GM12872 (cell line): Measurements from ENCODE around the gene KLHL29.

ENCODE experiments used
- TF ChIP-seq, protein P1 (sequence below): IDR thresholded peaks from 3 replicates; pipeline ENCODE4 v1.5.1; 2011; ENCODE audit warnings: low read depth, mild to moderate bottlenecking, low read length, moderate library complexity; ENCODE audit not compliant: insufficient read depth

The KLHL29 gene

GRCh38 chr2:23537991-23538390, 153.0 kb downstream of the KLHL29 start:
- TF ChIP-seq, protein P1, sequence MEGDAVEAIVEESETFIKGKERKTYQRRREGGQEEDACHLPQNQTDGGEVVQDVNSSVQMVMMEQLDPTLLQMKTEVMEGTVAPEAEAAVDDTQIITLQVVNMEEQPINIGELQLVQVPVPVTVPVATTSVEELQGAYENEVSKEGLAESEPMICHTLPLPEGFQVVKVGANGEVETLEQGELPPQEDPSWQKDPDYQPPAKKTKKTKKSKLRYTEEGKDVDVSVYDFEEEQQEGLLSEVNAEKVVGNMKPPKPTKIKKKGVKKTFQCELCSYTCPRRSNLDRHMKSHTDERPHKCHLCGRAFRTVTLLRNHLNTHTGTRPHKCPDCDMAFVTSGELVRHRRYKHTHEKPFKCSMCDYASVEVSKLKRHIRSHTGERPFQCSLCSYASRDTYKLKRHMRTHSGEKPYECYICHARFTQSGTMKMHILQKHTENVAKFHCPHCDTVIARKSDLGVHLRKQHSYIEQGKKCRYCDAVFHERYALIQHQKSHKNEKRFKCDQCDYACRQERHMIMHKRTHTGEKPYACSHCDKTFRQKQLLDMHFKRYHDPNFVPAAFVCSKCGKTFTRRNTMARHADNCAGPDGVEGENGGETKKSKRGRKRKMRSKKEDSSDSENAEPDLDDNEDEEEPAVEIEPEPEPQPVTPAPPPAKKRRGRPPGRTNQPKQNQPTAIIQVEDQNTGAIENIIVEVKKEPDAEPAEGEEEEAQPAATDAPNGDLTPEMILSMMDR, result no peak

DNA sequence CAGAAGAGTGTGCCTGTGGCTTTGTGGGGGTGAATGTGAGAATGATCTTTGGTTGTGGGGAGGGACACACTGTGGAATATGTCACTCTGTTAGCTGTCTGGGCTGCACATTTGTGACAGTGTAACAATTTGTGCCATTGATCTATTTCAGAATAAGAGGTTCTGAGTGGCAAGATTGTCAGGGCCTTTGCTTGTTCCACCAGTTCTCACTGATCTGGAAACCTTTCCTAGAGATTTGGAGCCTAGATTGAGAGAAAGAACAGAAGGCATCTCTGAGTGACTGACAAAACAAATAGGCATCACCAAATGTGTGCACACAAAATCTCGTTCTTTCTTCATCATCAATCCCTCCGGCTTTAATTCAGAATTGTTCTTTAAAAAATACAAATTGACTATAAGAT, 153.6 kb downstream of the KLHL29 start:
- TF ChIP-seq, protein P1, result no peak

DNA sequence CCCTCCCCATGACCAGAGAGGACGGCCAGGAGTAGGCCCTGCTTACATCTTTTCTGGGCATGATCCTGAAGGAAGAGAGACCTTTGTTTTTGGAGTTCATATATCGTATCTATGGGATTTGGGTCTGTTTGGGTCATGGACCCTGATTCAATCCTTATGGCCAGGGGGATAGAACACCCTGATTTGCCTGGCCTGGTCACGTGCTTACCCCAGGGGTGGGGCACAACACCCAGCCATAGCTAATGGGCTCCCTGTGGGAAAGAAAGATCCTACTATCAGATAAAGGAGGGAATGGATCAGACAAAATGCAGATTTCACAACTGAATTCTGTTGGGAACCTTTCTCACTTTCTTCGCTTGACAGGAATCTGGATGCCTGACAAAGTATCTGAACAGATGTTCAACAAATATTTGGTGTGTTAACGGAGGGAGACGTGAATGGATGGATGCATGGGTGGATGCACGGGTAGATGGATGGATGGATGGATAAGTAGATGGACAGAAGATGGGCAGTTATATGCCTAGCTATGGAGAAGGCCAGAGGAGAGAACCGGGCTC, 155.9 kb downstream of the KLHL29 start:
- TF ChIP-seq, protein P1, result no peak

GRCh38 chr2:23541503-23542229, 156.7 kb downstream of the KLHL29 start:
- TF ChIP-seq, protein P1, result no peak

DNA sequence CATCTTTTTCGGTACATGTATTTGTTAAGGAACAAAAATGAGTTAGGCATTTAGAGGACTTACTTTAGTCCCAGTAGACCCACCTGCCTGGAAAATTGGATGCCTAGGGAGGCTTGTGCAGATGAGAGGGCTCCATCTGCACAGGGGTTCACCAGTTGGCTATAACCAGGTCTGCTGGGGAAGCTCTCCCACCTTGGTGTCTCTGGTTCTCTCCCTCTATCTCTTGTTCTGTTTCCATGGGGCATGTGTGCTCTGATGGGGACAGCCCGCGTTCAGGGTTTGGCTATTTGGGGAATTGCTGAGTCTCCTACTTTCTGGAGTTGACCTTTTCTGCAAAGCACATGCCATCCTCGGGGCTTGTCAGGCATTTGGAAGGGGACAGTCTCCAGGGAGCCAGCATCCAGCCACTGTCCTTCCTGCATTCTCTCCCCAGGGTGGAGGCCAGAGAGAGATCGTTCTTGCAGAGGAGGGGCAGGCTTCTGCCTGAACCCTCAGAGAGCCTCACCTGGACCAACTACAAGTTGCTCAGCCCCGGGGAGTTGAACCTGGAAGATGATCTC, 157.3 kb downstream of the KLHL29 start:
- TF ChIP-seq, protein P1, result no peak

DNA sequence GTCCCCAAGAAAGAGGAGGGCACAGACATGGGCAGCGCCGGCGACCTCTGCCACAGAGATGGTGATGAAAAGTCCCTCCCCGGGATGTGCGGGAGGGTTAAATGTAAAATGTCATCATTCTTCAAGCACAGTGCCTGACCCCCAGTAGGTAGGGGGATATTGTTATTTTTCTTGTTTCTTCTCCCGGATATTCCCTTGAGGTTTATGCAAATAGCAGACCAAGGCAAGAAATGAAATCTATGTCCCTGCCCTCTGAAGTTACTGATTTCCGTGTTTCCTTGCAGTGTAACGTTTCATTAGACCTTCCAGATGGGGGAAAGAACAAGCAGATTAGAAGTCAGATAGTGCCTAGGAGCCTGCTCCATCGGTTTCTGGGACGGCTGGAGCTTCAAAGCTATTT, 158.3 kb downstream of the KLHL29 start:
- TF ChIP-seq, protein P1, result no peak

DNA sequence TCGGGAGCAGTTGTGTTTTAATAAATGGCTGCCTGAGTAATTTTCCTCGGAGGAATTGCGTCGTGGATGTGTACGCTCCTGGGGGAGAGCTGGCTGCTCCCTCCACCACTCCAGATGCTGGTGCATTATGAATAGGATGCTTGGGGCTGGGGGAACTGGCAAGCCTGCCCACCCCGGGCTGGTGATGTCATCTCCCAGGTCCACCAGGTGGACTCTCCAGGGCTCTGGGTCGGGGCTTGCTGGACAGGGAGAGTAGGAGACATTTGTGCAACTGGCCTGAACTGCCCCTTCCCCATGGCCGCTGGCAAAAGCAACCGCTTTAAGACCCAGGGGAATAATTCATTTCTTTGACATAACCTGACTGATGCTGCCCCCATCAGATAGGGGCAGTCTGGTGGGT, 158.7 kb downstream of the KLHL29 start:
- TF ChIP-seq, protein P1, result no peak
